DND-41 (cell line): ENCODE data around the gene SLC12A4.

Experiments used
- ATAC-seq: fragments of 200-7000 bp; cut with Tn5 transposase; 3 replicates; pipeline ENCODE4 v1.9.1; 2021; ENCODE audit warnings: low read depth; ENCODE audit not compliant: insufficient read depth
- DNase-seq: peaks from one replicate; pipeline ENCODE4 v3.0.0-alpha.2; 2020
- H2AFZ ChIP-seq: 2 replicates; pipeline ENCODE4 v1.6.0; 2012; ENCODE audit warnings: low read depth, low read length
- H3K27ac ChIP-seq: 2 replicates; pipeline ENCODE4 v1.5.1; 2012; ENCODE audit warnings: low read length, inconsistent platforms
- H3K27me3 ChIP-seq: fragments of 200-600 bp; sonication (generic); 2 replicates; pipeline ENCODE4 v1.6.0; 2012; ENCODE audit warnings: low read length, mild to moderate bottlenecking, inconsistent platforms; ENCODE audit not compliant: insufficient read depth, poor library complexity
- H3K36me3 ChIP-seq: 2 replicates; pipeline ENCODE4 v1.5.1; 2012; ENCODE audit warnings: low read length, inconsistent platforms; ENCODE audit not compliant: insufficient read depth
- H3K4me1 ChIP-seq: 2 replicates; pipeline ENCODE4 v1.5.1; 2012; ENCODE audit warnings: mild to moderate bottlenecking, low read length; ENCODE audit not compliant: insufficient read depth
- H3K4me2 ChIP-seq: 2 replicates; pipeline ENCODE4 v1.6.0; 2012; ENCODE audit warnings: mild to moderate bottlenecking, moderate library complexity, low read length, inconsistent platforms; ENCODE audit not compliant: insufficient read depth
- H3K4me3 ChIP-seq, 2 experiments: fragments of 200-600 bp in 1 of 2; shearing (Covaris generic) in 1 of 2; 2 replicates each; pipeline ENCODE4 v1.5.1; 2012 to 2016; ENCODE audit warnings: inconsistent platforms in 2 of 2, low read length in 2 of 2, mild to moderate bottlenecking in 2 of 2, low read depth in 1 of 2, moderate library complexity in 1 of 2
- H3K79me2 ChIP-seq: 2 replicates; pipeline ENCODE4 v1.6.0; 2012; ENCODE audit warnings: low read length, inconsistent platforms; ENCODE audit not compliant: insufficient read depth
- H3K9ac ChIP-seq: 2 replicates; pipeline ENCODE4 v1.6.0; 2012; ENCODE audit warnings: low read depth, mild to moderate bottlenecking, inconsistent platforms, low read length, moderate library complexity
- H3K9me3 ChIP-seq: 2 replicates; pipeline ENCODE4 v1.5.1; 2012; ENCODE audit warnings: low read length, moderate library complexity, mild to moderate bottlenecking, inconsistent platforms; ENCODE audit not compliant: insufficient read depth, severe bottlenecking
- H4K20me1 ChIP-seq: 2 replicates; pipeline ENCODE4 v1.6.0; 2012; ENCODE audit warnings: low read length; ENCODE audit not compliant: insufficient read depth
- CTCF ChIP-seq: IDR thresholded peaks from 2 replicates; pipeline ENCODE4 v1.5.1; 2012; ENCODE audit warnings: borderline replicate concordance, low read length, moderate library complexity, mild to moderate bottlenecking; ENCODE audit not compliant: poor library complexity, severe bottlenecking; ENCODE audit errors: extremely low read depth
- EZH2 ChIP-seq: IDR thresholded peaks from 3 replicates; pipeline ENCODE4 v1.6.1; 2012; ENCODE audit warnings: borderline replicate concordance, low read depth, mild to moderate bottlenecking, moderate library complexity, low read length, inconsistent platforms; ENCODE audit not compliant: severe bottlenecking

Gene SLC12A4

GRCh38 chr16:67944690-67945391, 23.6 kb downstream of the SLC12A4 start:
- no peak overlapping the region for H3K27ac ChIP-seq
- H3K4me1 ChIP-seq = no peaks in the 10 kb centered on the region

GRCh38 chr16:67943619-67944504, 24.6 kb downstream of the SLC12A4 start, which contains the start of gene LCAT:
Gene LCAT (minus strand): TSS chr16:67944120. CDS start chr16:67944101, 19 bp downstream.
- Histone ChIP-seq H3K4me1 (no peaks in the 10 kb centered on the region), H2AFZ (no peak within 1 kb of the TSS), H3K27ac (no peak within 1 kb of the TSS), H3K27me3 (no peaks in the 10 kb centered on the region), H3K79me2 (no peaks in the 10 kb centered on the region), H3K4me3 (no peak within 1 kb of the TSS), H3K9me3 (no peaks in the 10 kb centered on the region), H3K9ac (no peak within 1 kb of the TSS), H3K4me2 (no peak within 1 kb of the TSS), H4K20me1 (no peaks in the 10 kb centered on the region), H3K36me3 (peaks cover 81% of the 10 kb centered on the region)
- TF ChIP-seq EZH2 (no peak), CTCF (no peak)
- ATAC-seq (no peak), DNase-seq (no peak)

More at GRCh38 chr16:67944690-67945391, 23.6 kb downstream of the SLC12A4 start:
- Histone ChIP-seq H3K9me3 (no peaks in the 10 kb centered on the region), H4K20me1 (no peaks in the 10 kb centered on the region), H3K9ac (no peak overlapping the region), H3K4me2 (no peak overlapping the region), H2AFZ (no peak overlapping the region), H3K4me3 (no peak overlapping the region), H3K27me3 (no peaks in the 10 kb centered on the region), H3K79me2 (no peaks in the 10 kb centered on the region), H3K36me3 (peaks cover 83% of the 10 kb centered on the region)
- TF ChIP-seq EZH2 (no peak), CTCF (no peak)
- DNase-seq (no peak), ATAC-seq (no peak)

GRCh38 chr16:67943256-67943618, 25.2 kb downstream of the SLC12A4 start:
- Histone ChIP-seq H3K9me3 (no peaks in the 10 kb centered on the region), H3K9ac (no peak overlapping the region), H3K27me3 (no peaks in the 10 kb centered on the region), H3K4me2 (no peak overlapping the region), H2AFZ (no peak overlapping the region), H3K36me3 (peaks cover 77% of the 10 kb centered on the region), H3K79me2 (no peaks in the 10 kb centered on the region), H3K4me3 (no peak overlapping the region), H3K27ac (no peak overlapping the region), H4K20me1 (no peaks in the 10 kb centered on the region), H3K4me1 (no peaks in the 10 kb centered on the region)
- ATAC-seq (no peak), DNase-seq (no peak)
- no peak for TF ChIP-seq EZH2
- TF ChIP-seq CTCF = no peak
